OCI-LY1 (cell line): ENCODE results near the gene TRIM40.

Experiments
- H2AFZ ChIP-seq: fragments of 200-600 bp; sonication (generic), shearing (Covaris generic); 2 replicates; pipeline ENCODE4 v1.6.0; 2014; ENCODE audit warnings: antibody characterized with exemption, mild to moderate bottlenecking, low read length
- H3F3A ChIP-seq: fragments of 200-600 bp; sonication (generic), shearing (Covaris generic); 2 replicates; pipeline ENCODE4 v1.6.0; 2014; ENCODE audit warnings: mild to moderate bottlenecking, antibody characterized with exemption, low read length, moderate library complexity; ENCODE audit not compliant: insufficient read depth
- H3K27ac ChIP-seq: fragments of 200-600 bp; sonication (generic); 2 replicates; pipeline ENCODE4 v1.5.1; 2014; ENCODE audit warnings: low read length, mixed run types, mild to moderate bottlenecking, low read depth; ENCODE audit not compliant: poor library complexity, severe bottlenecking
- H3K27me3 ChIP-seq: fragments of 200-600 bp; sonication (generic); 2 replicates; pipeline ENCODE4 v1.6.0; 2014; ENCODE audit warnings: antibody characterized with exemption, mild to moderate bottlenecking, low read length, moderate library complexity; ENCODE audit not compliant: insufficient read depth
- H3K36me3 ChIP-seq: fragments of 200-600 bp; sonication (generic); 2 replicates; pipeline ENCODE4 v1.6.1; 2014; ENCODE audit warnings: mild to moderate bottlenecking, antibody characterized with exemption, low read length, moderate library complexity, mixed read lengths; ENCODE audit not compliant: insufficient read depth
- H3K4me1 ChIP-seq: fragments of 200-600 bp; sonication (generic); 2 replicates; pipeline ENCODE4 v1.5.1; 2014; ENCODE audit warnings: mild to moderate bottlenecking, low read length, moderate library complexity; ENCODE audit not compliant: insufficient read depth, severe bottlenecking
- H3K4me2 ChIP-seq: fragments of 200-600 bp; sonication (generic), shearing (Covaris generic); 2 replicates; pipeline ENCODE4 v1.6.1; 2014; ENCODE audit warnings: low read length
- H3K4me3 ChIP-seq: fragments of 200-600 bp; sonication (generic); 2 replicates; pipeline ENCODE4 v1.5.1; 2014; ENCODE audit warnings: low read length, low read depth, mild to moderate bottlenecking, mixed read lengths; ENCODE audit not compliant: poor library complexity, severe bottlenecking
- H3K79me2 ChIP-seq: fragments of 200-600 bp; shearing (Covaris generic); 2 replicates; pipeline ENCODE4 v1.6.1; 2016; ENCODE audit warnings: mixed run types, low read length, mixed read lengths; ENCODE audit not compliant: insufficient read depth
- H3K9ac ChIP-seq: fragments of 200-600 bp; sonication (generic), shearing (Covaris generic); 2 replicates; pipeline ENCODE4 v1.6.1; 2014; ENCODE audit warnings: mild to moderate bottlenecking, low read length, mixed read lengths
- H3K9me2 ChIP-seq: fragments of 200-600 bp; sonication (generic), shearing (Covaris generic); 2 replicates; pipeline ENCODE4 v1.6.1; 2014; ENCODE audit warnings: low read depth, mild to moderate bottlenecking, low read length, mixed read lengths
- H3K9me3 ChIP-seq: fragments of 200-600 bp; shearing (Covaris generic); 2 replicates; pipeline ENCODE4 v1.6.1; 2014; ENCODE audit warnings: low read length, mixed read lengths
- H4K20me1 ChIP-seq: fragments of 200-600 bp; sonication (generic), shearing (Covaris generic); 2 replicates; pipeline ENCODE4 v1.6.0; 2016; ENCODE audit warnings: mild to moderate bottlenecking, low read length; ENCODE audit not compliant: insufficient read depth
- CTCF ChIP-seq: fragments of 200-600 bp; sonication (generic), shearing (Covaris generic); IDR thresholded peaks from 2 replicates; pipeline ENCODE4 v1.5.1; 2017; ENCODE audit warnings: mild to moderate bottlenecking, antibody characterized with exemption, low read length, moderate library complexity, mixed read lengths
- EZH2 ChIP-seq: fragments of 200-600 bp; sonication (generic), shearing (Covaris generic); IDR thresholded peaks from 2 replicates; pipeline ENCODE4 v1.8.0; 2017; ENCODE audit warnings: borderline replicate concordance, mixed run types, mild to moderate bottlenecking, antibody characterized with exemption, low read length, moderate library complexity, mixed read lengths

TRIM40 gene

GRCh38 chr6:30130887-30131862 is 4.8 kb upstream of the TRIM40 start:
- H3K4me2 ChIP-seq, result no peak overlapping the region
- H2AFZ ChIP-seq, result no peak overlapping the region
- no peaks in the 10 kb centered on the region for H3K9me3 ChIP-seq
- no peak overlapping the region for H3K27ac ChIP-seq
- peak; percentile 100 for TF ChIP-seq CTCF
- no peak for TF ChIP-seq EZH2
- H3K4me3 ChIP-seq, result no peak overlapping the region
- H3K79me2 ChIP-seq, result no peaks in the 10 kb centered on the region
- peaks cover 5% of the 10 kb centered on the region; the same call in 1 of the 2 replicates for H3K27me3 ChIP-seq
- H4K20me1 ChIP-seq, result no peaks in the 10 kb centered on the region
- H3K9ac ChIP-seq, result no peak overlapping the region
- no peaks in the 10 kb centered on the region for H3K36me3 ChIP-seq
- no peaks in the 10 kb centered on the region for H3K9me2 ChIP-seq
- H3F3A ChIP-seq, result no peaks in the 10 kb centered on the region
- peaks cover 4% of the 10 kb centered on the region for H3K4me1 ChIP-seq

- Histone ChIP-seq H3K27me3 (peaks cover 5% of the 10 kb centered on the region; the same call in 1 of the 2 replicates), H3K9me2 (no peaks in the 10 kb centered on the region), H3K9me3 (no peaks in the 10 kb centered on the region), H2AFZ (no peak overlapping the region), H4K20me1 (no peaks in the 10 kb centered on the region), H3F3A (no peaks in the 10 kb centered on the region), H3K4me3 (no peak overlapping the region), H3K4me2 (no peak overlapping the region), H3K79me2 (no peaks in the 10 kb centered on the region), H3K36me3 (no peaks in the 10 kb centered on the region), H3K4me1 (peaks cover 4% of the 10 kb centered on the region), H3K27ac (no peak overlapping the region), H3K9ac (no peak overlapping the region)
- no peak for TF ChIP-seq EZH2
These were observed 3.9 kb upstream of the TRIM40 start for GRCh38 chr6:30131947-30132497.

- H3K9me3 ChIP-seq, result no peaks in the 10 kb centered on the region
- H2AFZ ChIP-seq, result no peak overlapping the region
- no peaks in the 10 kb centered on the region for H4K20me1 ChIP-seq
- TF ChIP-seq CTCF, result no peak
- TF ChIP-seq EZH2, result no peak
- no peak overlapping the region for H3K9ac ChIP-seq
- no peaks in the 10 kb centered on the region for H3F3A ChIP-seq
- peaks cover 5% of the 10 kb centered on the region; the same call in 1 of the 2 replicates for H3K27me3 ChIP-seq
- no peaks in the 10 kb centered on the region for H3K36me3 ChIP-seq
- H3K79me2 ChIP-seq, result no peaks in the 10 kb centered on the region
- no peaks in the 10 kb centered on the region for H3K9me2 ChIP-seq
- no peak overlapping the region for H3K4me3 ChIP-seq
- peaks cover 4% of the 10 kb centered on the region for H3K4me1 ChIP-seq
- no peak overlapping the region for H3K27ac ChIP-seq
- no peak overlapping the region for H3K4me2 ChIP-seq
These were observed 793 bp upstream of the TRIM40 start for GRCh38 chr6:30135147-30135546.
